CD4-positive, alpha-beta memory T cell (primary cell): ENCODE measurements around the gene RILPL1. TPM values are rescaled to one million over a fixed set of nuclear protein-coding genes. Genes with fewer than 3 reads are reported as not detected.
"Not testable (repeated sequence)": the region's sequence is repeated elsewhere in the genome, so short reads cannot be mapped to it uniquely, and the experiment has no call there.

ENCODE experiments used
- CTCF ChIA-PET: fragments of 350-600 bp; sonication (Branson Sonifier 250); formaldehyde crosslinking; loops from one replicate; lab custom pipeline; 2021; ENCODE audit warnings: inconsistent platforms; ENCODE audit not compliant: partially characterized antibody; lab: Charles Lee
- POLR2A ChIA-PET: fragments of 350-600 bp; sonication (Branson Sonifier 250); formaldehyde crosslinking; loops from one replicate; lab custom pipeline; 2021; ENCODE audit not compliant: partially characterized antibody; lab: Charles Lee
- DNase-seq, 5 donors: peaks; one replicate each; pipeline versions ENCODE4 v3.0.0 to v3.0.0-alpha.2; 2020 to 2022; ENCODE audit warnings: mixed read lengths in 1 of 5
- H3K27ac ChIP-seq: one replicate; pipeline ENCODE4 v1.7.0; 2013; ENCODE audit warnings: low read depth, low read length
- H3K27me3 ChIP-seq: 2 replicates; pipeline ENCODE4 v1.7.0; 2013; ENCODE audit warnings: mild to moderate bottlenecking, low read length, moderate library complexity; ENCODE audit not compliant: insufficient read depth
- H3K36me3 ChIP-seq: 2 replicates; pipeline ENCODE4 v1.7.0; 2013; ENCODE audit warnings: mild to moderate bottlenecking, low read length, moderate library complexity; ENCODE audit not compliant: insufficient read depth
- H3K4me1 ChIP-seq: 2 replicates; pipeline ENCODE4 v1.7.0; 2013; ENCODE audit warnings: mild to moderate bottlenecking, low read length, moderate library complexity; ENCODE audit not compliant: insufficient read depth
- H3K4me3 ChIP-seq, 2 donors: one replicate each; pipeline ENCODE4 v1.7.0; 2013; ENCODE audit warnings: low read length in 2 of 2, mild to moderate bottlenecking in 1 of 2
- H3K9me3 ChIP-seq, 2 donors: one replicate each; pipeline ENCODE4 v1.7.0; 2013; ENCODE audit warnings: low read length in 2 of 2, control low read depth in 1 of 2; ENCODE audit not compliant: control insufficient read depth in 1 of 2
- H3K27ac Mint-ChIP-seq, 7 donors: one replicate each; pipeline ENCODE4 v1.8.0; 2020 to 2021; ENCODE audit warnings: mixed read lengths in 7 of 7, mild to moderate bottlenecking in 6 of 7, inconsistent platforms in 3 of 7, moderate library complexity in 3 of 7
- H3K27me3 Mint-ChIP-seq, 2 donors: one replicate each; pipeline ENCODE4 v1.8.0; 2020 to 2021; ENCODE audit warnings: mixed read lengths in 2 of 2
- H3K36me3 Mint-ChIP-seq, 2 donors: one replicate each; pipeline ENCODE4 v1.8.0; 2020 to 2021; ENCODE audit warnings: mixed read lengths in 2 of 2, inconsistent platforms in 1 of 2, mild to moderate bottlenecking in 1 of 2
- H3K4me1 Mint-ChIP-seq, 4 donors: one replicate each; pipeline ENCODE4 v1.8.0; 2020 to 2021; ENCODE audit warnings: mixed read lengths in 4 of 4, mild to moderate bottlenecking in 1 of 4
- H3K4me3 Mint-ChIP-seq, 8 donors: one replicate each; pipeline ENCODE4 v1.8.0; 2020 to 2021; ENCODE audit warnings: mixed read lengths in 8 of 8, mild to moderate bottlenecking in 7 of 8, moderate library complexity in 6 of 8, inconsistent platforms in 3 of 8
- H3K9me3 Mint-ChIP-seq, 8 donors: one replicate each; pipeline ENCODE4 v1.8.0; 2020 to 2021; ENCODE audit warnings: mixed read lengths in 8 of 8, mild to moderate bottlenecking in 5 of 8, inconsistent platforms in 3 of 8, moderate library complexity in 1 of 8
- intact Hi-C: fragments of 100-400 bp; cut with micrococcal nuclease; formaldehyde crosslinking; loops from one replicate; pipeline ENCODE4 v1.15.1; 2023
- polyA plus RNA-seq, 2 donors: library from polyadenylated mRNA; unstranded; fragments of 300-500 nt; fragmentation: Illumina TruSeq; gene quantifications; one replicate each; pipeline ENCODE4 v1.2.3, GENCODE V29; 2021
- total RNA-seq, 2 experiments: library from RNA; stranded (reverse); gene quantifications; one replicate each; pipeline ENCODE4 v1.2.3, GENCODE V29; 2021

The RILPL1 gene
- total and polyA plus RNA-seq, 4 experiments from 2014 or later = 0.54 to 8.5 (median 8.1) TPM; not detected in 1

GRCh38 chr12:123471374-123472068 lies 62.0 kb downstream of the RILPL1 start:
- Mint-ChIP-seq H3K36me3 (peaks cover 19 to 37% of the 10 kb centered on the region in 2 donors), H3K9me3 (no peaks in the 10 kb centered on the region), H3K4me3 (no peak overlapping the region), H3K4me1 (peaks cover 15 to 32% (median 22%) of the 10 kb centered on the region in 4 donors), H3K27ac (peak overlapping the region in 2 of 7 donors; percentile 48 to 59), H3K27me3 (no peaks in the 10 kb centered on the region)
- ChIA-PET CTCF (no interaction called here), POLR2A (no interaction called here)
- Histone ChIP-seq H3K4me1 (peaks cover 21% of the 10 kb centered on the region), H3K9me3 (no peaks in the 10 kb centered on the region), H3K27ac (no peak overlapping the region), H3K4me3 (no peak overlapping the region), H3K36me3 (no peaks in the 10 kb centered on the region), H3K27me3 (no peaks in the 10 kb centered on the region)
- no peak for DNase-seq
- intact Hi-C loops = loop anchor here (10.0 kb wide), 1 partner anchor 63 kb away; the partner anchor contains the start of gene RILPL1

- peaks cover 32 to 47% of the 10 kb centered on the region in 2 donors for H3K36me3 Mint-ChIP-seq
- H3K9me3 ChIP-seq = no peaks in the 10 kb centered on the region
- intact Hi-C loops = loop anchor here (5.0 to 10.0 kb wide), 2 partner anchors 43 to 65 kb away; partner anchors contain the start of gene RILPL1
- ChIA-PET CTCF (interaction anchor here (0.7 to 2.8 kb wide), 5 partner anchors 11 to 105 kb away, joined by 3 to 14 read pairs (median 8); partner anchors contain the start of genes KMT5A and SNRNP35), POLR2A (no interaction called here)
- no peak for DNase-seq
- H3K27ac Mint-ChIP-seq = no peak overlapping the region
- H3K9me3 Mint-ChIP-seq = no peaks in the 10 kb centered on the region
- no peak overlapping the region for H3K4me3 Mint-ChIP-seq
- peaks cover 13 to 30% (median 21%) of the 10 kb centered on the region in 4 donors for H3K4me1 Mint-ChIP-seq
- peaks cover 13% of the 10 kb centered on the region for H3K36me3 ChIP-seq
- H3K27me3 ChIP-seq = no peaks in the 10 kb centered on the region
- H3K4me3 ChIP-seq = no peak overlapping the region
- H3K27me3 Mint-ChIP-seq = no peaks in the 10 kb centered on the region
- H3K4me1 ChIP-seq = peaks cover 13% of the 10 kb centered on the region
- H3K27ac ChIP-seq = no peak overlapping the region
Measured at GRCh38 chr12:123469978-123470377, 63.5 kb downstream of the RILPL1 start.

GRCh38 chr12:123468786-123469185 lies 64.7 kb downstream of the RILPL1 start:
- CTCF ChIA-PET = interaction anchor here (0.8 to 2.8 kb wide), 8 partner anchors 10 to 103 kb away, joined by 3 to 14 read pairs (median 4); partner anchors contain the start of genes KMT5A, RILPL2 and SNRNP35
- Histone ChIP-seq H3K4me3 (no peak overlapping the region), H3K9me3 (no peaks in the 10 kb centered on the region), H3K27ac (no peak overlapping the region), H3K4me1 (peaks cover 4% of the 10 kb centered on the region), H3K36me3 (peaks cover 16% of the 10 kb centered on the region), H3K27me3 (no peaks in the 10 kb centered on the region)
- Mint-ChIP-seq H3K9me3 (no peaks in the 10 kb centered on the region), H3K27ac (peak overlapping the region in 2 of 7 donors; percentile 25 to 42), H3K36me3 (peaks cover 36 to 52% of the 10 kb centered on the region in 2 donors), H3K4me3 (no peak overlapping the region), H3K4me1 (peaks cover 9 to 24% (median 14%) of the 10 kb centered on the region in 4 donors), H3K27me3 (no peaks in the 10 kb centered on the region)
- DNase-seq = peak in 3 of 5 donors; percentile 33 to 39 (median 37)
- intact Hi-C loops = loop anchor here (1.0 to 5.0 kb wide), 2 partner anchors 10 to 41 kb away; partner anchors contain the start of gene SNRNP35
- POLR2A ChIA-PET = interaction anchor here (0.6 to 2.0 kb wide), 5 partner anchors 10 to 199 kb away, joined by 3 to 8 read pairs (median 3); partner anchors contain the start of genes RILPL2 and SNRNP35

- Mint-ChIP-seq H3K27me3 (no peaks in the 10 kb centered on the region), H3K4me1 (peaks cover 18 to 48% (median 25%) of the 10 kb centered on the region in 4 donors), H3K9me3 (no peaks in the 10 kb centered on the region), H3K36me3 (peaks cover 28 to 48% of the 10 kb centered on the region in 2 donors), H3K27ac (peak overlapping the region in 2 of 7 donors; percentile 66 to 70), H3K4me3 (no peak overlapping the region)
- no peaks in the 10 kb centered on the region for H3K9me3 ChIP-seq
- ChIA-PET POLR2A (no interaction called here), CTCF (interaction anchor here (1.2 kb wide), 2 partner anchors 10 to 100 kb away, joined by 3 to 4 read pairs; no protein-coding TSS in a partner anchor)
- H3K27me3 ChIP-seq = no peaks in the 10 kb centered on the region
- H3K4me1 ChIP-seq = peaks cover 18% of the 10 kb centered on the region
- H3K4me3 ChIP-seq = no peak overlapping the region
- H3K36me3 ChIP-seq = peaks cover 16% of the 10 kb centered on the region
- H3K27ac ChIP-seq = no peak overlapping the region
- no peak for DNase-seq
- intact Hi-C loops = loop anchor here (5.0 kb wide), 1 partner anchor 38 kb away; no protein-coding TSS in a partner anchor
Measured at GRCh38 chr12:123465084-123465483, 68.4 kb downstream of the RILPL1 start.

GRCh38 chr12:123463174-123463573 lies 70.3 kb downstream of the RILPL1 start:
- H3K9me3 ChIP-seq, H3K27ac ChIP-seq, H3K9me3 Mint-ChIP-seq, intact Hi-C loops, H3K27me3 Mint-ChIP-seq, H3K27me3 ChIP-seq, DNase-seq, H3K4me3 ChIP-seq, H3K4me3 Mint-ChIP-seq: not testable (repeated sequence)
- Histone ChIP-seq H3K36me3 (peaks cover 16% of the 10 kb centered on the region), H3K4me1 (peaks cover 30% of the 10 kb centered on the region)
- peak overlapping the region in 2 of 7 donors; percentile 35 to 48 for H3K27ac Mint-ChIP-seq
- H3K4me1 Mint-ChIP-seq = peaks cover 27 to 58% (median 33%) of the 10 kb centered on the region in 4 donors
- POLR2A ChIA-PET = interaction anchor here (0.6 to 7.3 kb wide), 3 partner anchors 12 to 97 kb away, joined by 3 to 137 read pairs (median 3); partner anchors contain the start of gene RILPL2
- peaks cover 28 to 48% of the 10 kb centered on the region in 2 donors for H3K36me3 Mint-ChIP-seq
- CTCF ChIA-PET = interaction anchor here (0.6 kb wide), 1 partner anchor 56 kb away, joined by 3 read pairs; no protein-coding TSS in a partner anchor

GRCh38 chr12:123457980-123458779 lies 75.3 kb downstream of the RILPL1 start, which contains the start of gene SNRNP35:
Gene SNRNP35 (plus strand): TSS chr12:123458139. CDS start chr12:123465541, 7,402 bp downstream.
- intact Hi-C loops = loop anchor here (1.0 to 2.0 kb wide), 6 partner anchors 10 to 126 kb away; partner anchors contain the start of genes RILPL2 and TMED2
- H3K9me3 Mint-ChIP-seq = peaks cover 0 to 2% (median 0%) of the 10 kb centered on the region in 8 donors

More at GRCh38 chr12:123457980-123458779, 75.3 kb downstream of the RILPL1 start, which contains the start of gene SNRNP35:
- Histone ChIP-seq H3K4me1 (peaks cover 26% of the 10 kb centered on the region), H3K36me3 (no peaks in the 10 kb centered on the region), H3K4me3 (peak within 1 kb of the TSS; percentile 58 to 95), H3K27me3 (no peaks in the 10 kb centered on the region), H3K9me3 (no peaks in the 10 kb centered on the region), H3K27ac (peak within 1 kb of the TSS; percentile 95)
- Mint-ChIP-seq H3K27ac (peak within 1 kb of the TSS; percentile 98 to 100 (median 100)), H3K4me3 (peak within 1 kb of the TSS; percentile 97 to 100 (median 100)), H3K36me3 (peaks cover 4 to 19% of the 10 kb centered on the region in 2 donors), H3K27me3 (no peaks in the 10 kb centered on the region), H3K4me1 (peaks cover 19 to 37% (median 29%) of the 10 kb centered on the region in 4 donors)
- DNase-seq = peak; percentile 87 to 91 (median 89)
- ChIA-PET CTCF (interaction anchor here (0.9 to 2.3 kb wide), 9 partner anchors 10 to 133 kb away, joined by 3 to 14 read pairs (median 4); partner anchors contain the start of gene RILPL2), POLR2A (interaction anchor here (0.9 to 7.3 kb wide), 21 partner anchors 11 to 255 kb away, joined by 3 to 137 read pairs (median 8); partner anchors contain the start of genes DDX55, KMT5A, MPHOSPH9 and MTRFR)
